HG03558 (cell line): ENCODE data around the gene RASGRF2.

ENCODE experiments used
- ATAC-seq: cut with Tn5 transposase; IDR thresholded peaks from one replicate; pipeline ENCODE4 v1.9.1; 2021; ENCODE audit warnings: moderate number of reproducible peaks; ENCODE audit not compliant: unreplicated experiment; ENCODE audit errors: extremely low read depth

The RASGRF2 gene

DNA sequence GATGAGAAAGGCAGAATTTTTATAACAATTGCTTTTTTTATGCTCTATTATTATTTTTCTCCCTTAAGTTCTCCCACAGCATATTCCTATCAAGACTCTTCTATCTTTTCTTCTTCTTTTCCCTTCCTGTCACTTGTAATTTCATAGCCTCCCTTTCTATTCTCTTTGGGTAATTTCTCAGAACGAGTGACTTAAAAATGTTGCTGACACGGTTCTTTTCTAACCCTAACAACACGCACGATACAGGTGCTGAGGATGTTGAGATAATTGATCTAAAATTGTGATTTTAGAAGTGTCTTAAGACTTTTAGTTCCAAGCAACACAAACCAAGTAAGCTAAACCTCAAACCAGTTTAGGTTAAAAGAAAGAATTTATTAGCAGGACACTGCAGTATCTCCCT is 105.9 kb downstream of the RASGRF2 start:
- ATAC-seq, result no peak

GRCh38 chr5:81067406-81067805 is 107.2 kb downstream of the RASGRF2 start:
- no peak for ATAC-seq

DNA sequence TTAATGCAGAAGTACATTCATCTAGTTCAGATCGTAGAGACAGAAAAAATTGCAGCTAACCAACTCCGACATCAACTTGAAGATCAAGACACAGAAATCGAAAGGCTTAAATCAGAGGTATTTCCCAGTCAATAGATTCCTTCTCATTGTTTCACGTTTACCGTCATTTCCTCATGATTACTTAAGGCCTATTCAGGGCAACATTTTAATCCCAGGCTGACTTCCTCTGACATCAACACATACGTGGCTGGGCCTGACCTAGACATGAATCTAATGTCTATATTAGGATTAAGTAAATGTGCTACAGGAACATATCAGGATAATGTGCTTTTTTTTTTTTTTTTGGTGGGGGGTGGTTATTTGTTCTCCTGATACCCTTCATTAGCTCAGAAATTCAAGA is 107.9 kb downstream of the RASGRF2 start:
- ATAC-seq, result no peak

GRCh38 chr5:81068635-81069034 is 108.5 kb downstream of the RASGRF2 start:
- ATAC-seq, result no peak

DNA sequence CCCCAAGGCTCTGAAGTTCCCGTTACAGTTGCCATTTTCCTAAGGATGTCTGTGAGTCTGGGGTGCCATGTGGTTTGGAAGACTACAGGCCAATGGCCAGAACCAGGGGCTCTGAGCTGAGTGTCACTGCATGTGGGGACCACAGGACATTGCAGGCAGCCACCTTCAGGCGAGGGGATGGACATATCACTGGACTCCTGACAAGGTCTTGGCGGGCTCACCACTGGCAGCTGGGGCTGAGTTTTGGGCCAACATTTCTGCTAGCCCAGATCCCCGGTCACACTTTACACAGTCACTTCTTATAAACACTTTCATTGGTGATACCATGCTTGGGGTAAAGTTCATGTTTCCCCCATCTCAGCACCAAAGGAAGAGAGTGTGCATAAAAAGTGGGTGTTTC is 109.8 kb downstream of the RASGRF2 start:
- no peak for ATAC-seq

DNA sequence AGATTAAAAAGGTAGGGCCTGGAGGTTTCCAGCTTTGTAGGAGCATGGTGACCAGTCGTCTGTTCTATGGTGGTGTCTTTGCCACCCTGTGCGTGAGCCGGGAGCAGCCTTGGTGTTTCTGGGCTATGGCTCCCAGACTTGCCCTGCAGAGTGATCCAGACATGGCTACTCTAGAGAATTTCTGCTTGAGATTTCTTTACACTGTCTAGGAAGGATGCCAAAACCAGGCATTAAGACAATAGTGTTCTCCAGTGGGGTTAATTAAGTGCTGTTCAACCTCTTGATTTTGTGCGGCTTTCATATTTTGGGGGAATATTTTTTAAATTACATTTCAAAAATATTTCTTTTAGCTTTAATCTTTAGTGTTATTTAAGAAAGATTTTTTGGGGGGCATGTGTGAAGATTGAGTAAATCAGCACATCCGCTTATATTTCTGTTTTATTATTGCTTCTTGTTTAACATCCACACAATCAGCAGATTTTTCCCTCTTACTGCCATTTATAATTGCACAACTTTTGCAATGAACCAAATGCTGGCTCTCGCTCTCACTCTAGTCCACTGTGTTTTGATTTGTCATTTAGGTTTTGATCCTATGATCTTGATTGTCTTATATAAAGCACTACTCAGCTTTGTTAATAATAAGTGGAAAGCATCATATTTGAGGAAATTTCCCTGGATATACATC is 110.5 kb downstream of the RASGRF2 start:
- no peak for ATAC-seq

GRCh38 chr5:81075041-81075440 is 114.9 kb downstream of the RASGRF2 start:
- ATAC-seq, result no peak

DNA sequence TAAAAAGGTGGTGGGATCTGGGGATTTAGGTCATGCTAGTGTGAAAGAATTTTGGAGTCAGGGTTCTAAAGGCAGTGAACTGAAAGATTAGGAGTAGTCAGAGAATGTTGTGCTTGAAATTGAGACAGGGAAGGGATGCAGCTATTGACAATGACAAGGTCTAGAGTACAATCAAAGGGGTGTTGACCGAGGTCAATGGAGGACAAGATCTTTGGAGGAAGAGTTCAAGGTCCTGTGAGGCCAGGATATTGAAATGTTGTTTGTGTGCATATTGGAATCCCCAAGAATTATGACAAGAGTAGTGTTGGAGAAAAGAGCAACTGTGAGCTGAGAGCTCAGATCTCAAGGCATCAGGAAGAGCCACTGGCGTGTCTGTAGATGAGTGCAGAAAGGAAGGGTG is 116.9 kb downstream of the RASGRF2 start:
- ATAC-seq, result no peak

- no peak for ATAC-seq
Measured at GRCh38 chr5:81078930-81079329, 118.8 kb downstream of the RASGRF2 start.

DNA sequence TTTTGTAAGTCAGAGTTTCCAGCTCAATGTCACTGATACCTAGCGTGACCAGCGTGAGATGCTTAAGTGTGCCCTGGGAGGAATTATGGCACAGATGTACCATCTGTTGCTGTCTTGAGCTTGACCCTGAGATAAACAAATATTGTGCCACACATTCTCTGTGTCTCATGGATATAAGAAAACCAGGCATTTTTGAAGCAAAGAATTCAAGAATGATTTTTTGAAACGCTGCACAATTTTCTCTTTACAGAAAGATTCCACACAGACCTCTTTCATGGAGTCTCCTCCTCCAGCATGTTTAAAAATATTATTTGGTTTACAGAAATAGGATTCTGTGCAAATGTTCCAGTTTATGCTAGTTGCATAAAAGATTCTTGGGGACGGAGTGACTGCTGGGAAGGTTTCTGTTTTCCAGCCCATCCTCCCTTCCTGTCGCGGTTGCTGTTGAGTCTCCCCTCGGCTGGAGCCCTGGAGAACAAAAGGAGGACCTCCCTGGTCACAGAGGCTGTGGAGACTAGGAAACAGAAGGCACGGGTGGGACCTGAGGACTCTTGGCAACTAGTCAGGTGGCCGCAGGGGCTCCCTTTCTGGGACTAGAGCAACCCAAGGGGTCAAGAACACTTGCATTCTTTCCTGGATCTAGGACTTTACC is 120.8 kb downstream of the RASGRF2 start:
- no peak for ATAC-seq

- ATAC-seq, result no peak
Measured at GRCh38 chr5:81081461-81081835, 121.3 kb downstream of the RASGRF2 start.

DNA sequence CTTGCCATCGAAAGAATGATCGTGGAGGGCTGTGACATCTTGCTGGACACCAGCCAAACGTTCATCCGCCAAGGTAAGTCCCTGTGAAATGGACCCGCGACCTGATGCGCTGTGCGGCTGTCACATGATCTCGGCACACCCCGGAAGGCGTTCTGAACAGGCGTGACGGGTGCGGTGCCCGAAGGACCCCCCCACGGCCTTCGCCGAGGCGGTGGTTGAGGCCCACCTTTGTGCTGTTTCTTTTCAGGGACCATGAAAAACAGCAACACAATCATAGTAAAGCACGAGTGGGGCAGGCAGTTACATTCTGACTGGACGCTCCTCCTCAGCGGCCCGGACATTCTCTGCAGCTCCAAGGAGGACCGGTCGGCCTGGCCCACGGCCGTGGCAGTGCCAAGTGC is 126.7 kb downstream of the RASGRF2 start:
- no peak for ATAC-seq

GRCh38 chr5:81091199-81091598 is 131.0 kb downstream of the RASGRF2 start:
- ATAC-seq, result no peak

- no peak for ATAC-seq
Measured at GRCh38 chr5:81093536-81094196, 133.5 kb downstream of the RASGRF2 start.

DNA sequence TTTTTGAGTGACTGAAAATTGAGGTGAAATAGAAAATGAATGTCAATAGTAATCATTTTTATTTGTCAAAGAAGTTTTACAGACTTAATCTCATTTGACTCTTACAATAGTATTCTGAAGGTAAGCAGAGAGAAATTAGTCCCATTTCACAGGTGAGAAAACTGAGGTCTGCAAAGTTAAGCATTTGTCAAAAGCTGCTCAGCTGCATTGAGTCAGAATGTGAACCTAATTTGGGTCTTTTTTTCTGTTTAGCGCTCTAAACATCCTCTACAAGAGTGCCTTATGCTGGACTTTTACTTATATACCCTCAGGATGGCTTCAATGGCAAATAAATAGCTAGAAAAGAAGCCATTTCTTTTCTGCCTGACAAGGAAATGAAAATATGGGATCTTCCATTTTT is 135.7 kb downstream of the RASGRF2 start:
- no peak for ATAC-seq

DNA sequence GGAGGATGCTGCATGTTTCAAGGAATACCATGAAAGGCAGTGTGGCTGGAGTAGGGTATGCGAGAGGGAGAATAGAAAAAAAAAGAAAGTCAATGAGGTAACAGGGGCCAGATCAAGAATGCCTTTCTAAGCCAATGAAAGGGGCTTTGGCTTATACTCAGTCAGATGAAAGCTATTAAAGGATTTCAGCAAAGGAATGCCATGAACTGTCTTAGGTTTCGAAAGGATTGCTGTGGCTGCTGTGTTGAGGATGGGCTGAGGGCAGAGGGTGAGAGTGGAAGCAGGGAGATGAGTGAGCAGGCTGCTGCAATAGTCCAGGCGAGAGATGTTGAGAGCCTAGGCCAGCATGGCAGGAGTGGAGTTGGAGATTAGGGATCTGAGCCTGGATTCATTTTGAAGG is 137.6 kb downstream of the RASGRF2 start:
- no peak for ATAC-seq

- ATAC-seq, result no peak
Measured at GRCh38 chr5:81105261-81105877, 145.2 kb downstream of the RASGRF2 start.

- no peak for ATAC-seq
Measured at GRCh38 chr5:81115261-81115660, 155.1 kb downstream of the RASGRF2 start.

GRCh38 chr5:81117566-81117965 is 157.4 kb downstream of the RASGRF2 start:
- no peak for ATAC-seq

DNA sequence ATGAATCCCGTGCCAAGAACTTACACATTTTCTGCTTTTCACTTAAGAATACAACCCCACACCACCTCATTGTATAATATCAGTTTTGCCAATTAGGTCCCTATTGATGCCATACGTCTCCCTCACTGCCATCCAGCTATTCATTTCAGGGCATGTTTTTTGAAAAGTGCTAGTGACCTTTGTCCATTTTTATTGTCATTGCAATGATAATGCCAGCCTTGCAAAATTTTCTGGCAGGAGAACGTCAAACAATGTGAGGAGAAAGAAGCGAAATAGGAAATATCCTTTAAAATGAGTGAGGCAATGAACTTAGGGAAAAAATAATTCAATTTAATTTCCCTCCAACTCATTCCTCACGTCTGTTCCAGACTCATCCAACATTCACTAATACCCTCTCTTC is 161.1 kb downstream of the RASGRF2 start:
- ATAC-seq, result no peak
